CD4-positive, alpha-beta T cell (primary cell): ENCODE results near the gene FSHB. TPM values are rescaled to one million over a fixed set of nuclear protein-coding genes. Genes with fewer than 3 reads are reported as not detected.

Experiments used
- ATAC-seq: fragments of 200-7000 bp; cut with Tn5 transposase; one replicate; pipeline ENCODE4 v1.10.0; 2022; ENCODE audit warnings: mild to moderate bottlenecking; ENCODE audit not compliant: poor library complexity
- CTCF ChIA-PET: fragments of 350-600 bp; sonication (Branson Sonifier 250); formaldehyde crosslinking; loops from one replicate; lab custom pipeline; 2021; ENCODE audit warnings: antibody characterized with exemption, inconsistent platforms; lab: Charles Lee
- POLR2A ChIA-PET: fragments of 350-600 bp; sonication (Branson Sonifier 250); formaldehyde crosslinking; loops from one replicate; lab custom pipeline; 2021; ENCODE audit warnings: antibody characterized with exemption, inconsistent platforms; lab: Charles Lee
- DNase-seq, 14 experiments: peaks; one replicate each; pipeline ENCODE4 v3.0.0-alpha.2; 2013 to 2020; ENCODE audit warnings: mixed read lengths in 2 of 14
- H3K27ac ChIP-seq, 2 donors: one replicate each; pipeline versions ENCODE4 v1.5.1 to v1.7.0; 2013; ENCODE audit warnings: low read length in 2 of 2, low read depth in 1 of 2, mild to moderate bottlenecking in 1 of 2
- H3K27me3 ChIP-seq, 2 experiments: 1 replicate in 1 of 2; 2 replicates in 1 of 2; pipeline versions ENCODE4 v1.6.1 to v1.7.0; 2013; ENCODE audit warnings: low read length in 2 of 2, control low read depth in 1 of 2, mild to moderate bottlenecking in 1 of 2, moderate library complexity in 1 of 2; ENCODE audit not compliant: insufficient read depth in 2 of 2, control insufficient read depth in 1 of 2
- H3K36me3 ChIP-seq: one replicate; pipeline ENCODE4 v1.6.1; 2013; ENCODE audit warnings: low read length, control low read depth; ENCODE audit not compliant: insufficient read depth
- H3K4me1 ChIP-seq: one replicate; pipeline ENCODE4 v1.6.1; 2013; ENCODE audit warnings: low read length, control low read depth; ENCODE audit not compliant: insufficient read depth
- H3K4me3 ChIP-seq: one replicate; pipeline ENCODE4 v1.5.1; 2013; ENCODE audit warnings: mild to moderate bottlenecking, low read length, moderate library complexity
- H3K9me3 ChIP-seq, 2 experiments: 1 replicate in 1 of 2; 2 replicates in 1 of 2; pipeline versions ENCODE4 v1.6.1 to v1.7.0; 2013; ENCODE audit warnings: low read length in 2 of 2, mild to moderate bottlenecking in 2 of 2, control low read depth in 1 of 2, moderate library complexity in 1 of 2; ENCODE audit not compliant: control insufficient read depth in 1 of 2, insufficient read depth in 1 of 2
- H3K27ac Mint-ChIP-seq: one replicate; pipeline ENCODE4 v1.8.0; 2020; ENCODE audit warnings: mixed read lengths
- H3K27me3 Mint-ChIP-seq: one replicate; pipeline ENCODE4 v1.8.0; 2021; ENCODE audit warnings: mixed read lengths
- H3K36me3 Mint-ChIP-seq: one replicate; pipeline ENCODE4 v1.8.0; 2021; ENCODE audit warnings: low read depth, mixed read lengths
- H3K4me1 Mint-ChIP-seq: one replicate; pipeline ENCODE4 v1.8.0; 2021; ENCODE audit warnings: low read depth, mixed read lengths
- H3K4me3 Mint-ChIP-seq: one replicate; pipeline ENCODE4 v1.8.0; 2020; ENCODE audit warnings: mild to moderate bottlenecking, mixed read lengths
- H3K9me3 Mint-ChIP-seq: one replicate; pipeline ENCODE4 v1.8.0; 2020; ENCODE audit warnings: mixed read lengths
- intact Hi-C, 2 experiments: fragments of 100-400 bp; cut with DNase I in 1 of 2; cut with micrococcal nuclease in 1 of 2; formaldehyde crosslinking; loops; one replicate each; pipeline versions ENCODE4 v1.15.1 to v1.9.0; 2023 to 2025; cut with DNase I, micrococcal nuclease
- total RNA-seq, 174 experiments: library from RNA in 2 of 174; stranded (reverse) in 2 of 174; gene quantifications; one replicate each; pipeline ENCODE4 v1.2.3 and lab custom pipeline; 2021 to 2026
- TF ChIP-seq, protein P1 (sequence below): fragments of 200-600 bp; IDR thresholded peaks from one replicate; pipeline ENCODE4 v1.8.0; 2022; ENCODE audit warnings: antibody characterized with exemption, mild to moderate bottlenecking

FSHB gene
- total RNA-seq, 2 experiments from 2014 or later, result not detected

DNA sequence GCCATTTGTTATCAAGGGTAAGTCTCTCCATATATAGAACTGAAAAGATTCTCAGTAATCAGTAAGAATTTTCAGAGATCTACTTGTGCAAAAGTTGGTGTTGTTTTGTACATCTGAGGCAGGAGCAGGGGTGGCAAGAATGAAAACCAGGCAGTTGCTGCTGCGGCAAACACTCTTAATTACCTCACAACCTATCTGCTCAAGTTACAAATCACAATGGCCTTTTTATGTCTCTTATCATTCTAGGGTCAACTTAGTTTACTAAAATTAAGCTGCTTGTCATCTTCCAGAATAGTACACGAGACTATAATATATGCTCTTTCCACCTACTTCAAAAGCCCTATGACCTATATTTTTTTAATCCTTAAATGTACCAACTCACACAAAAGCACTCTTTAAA lies 14.3 kb upstream of the FSHB start:
- H3K4me3 ChIP-seq, result no peak overlapping the region
- no peak for ATAC-seq
- H3K27ac Mint-ChIP-seq, result no peak overlapping the region
- TF ChIP-seq, protein P1, sequence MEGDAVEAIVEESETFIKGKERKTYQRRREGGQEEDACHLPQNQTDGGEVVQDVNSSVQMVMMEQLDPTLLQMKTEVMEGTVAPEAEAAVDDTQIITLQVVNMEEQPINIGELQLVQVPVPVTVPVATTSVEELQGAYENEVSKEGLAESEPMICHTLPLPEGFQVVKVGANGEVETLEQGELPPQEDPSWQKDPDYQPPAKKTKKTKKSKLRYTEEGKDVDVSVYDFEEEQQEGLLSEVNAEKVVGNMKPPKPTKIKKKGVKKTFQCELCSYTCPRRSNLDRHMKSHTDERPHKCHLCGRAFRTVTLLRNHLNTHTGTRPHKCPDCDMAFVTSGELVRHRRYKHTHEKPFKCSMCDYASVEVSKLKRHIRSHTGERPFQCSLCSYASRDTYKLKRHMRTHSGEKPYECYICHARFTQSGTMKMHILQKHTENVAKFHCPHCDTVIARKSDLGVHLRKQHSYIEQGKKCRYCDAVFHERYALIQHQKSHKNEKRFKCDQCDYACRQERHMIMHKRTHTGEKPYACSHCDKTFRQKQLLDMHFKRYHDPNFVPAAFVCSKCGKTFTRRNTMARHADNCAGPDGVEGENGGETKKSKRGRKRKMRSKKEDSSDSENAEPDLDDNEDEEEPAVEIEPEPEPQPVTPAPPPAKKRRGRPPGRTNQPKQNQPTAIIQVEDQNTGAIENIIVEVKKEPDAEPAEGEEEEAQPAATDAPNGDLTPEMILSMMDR, result no peak
- H3K4me1 ChIP-seq, result no peaks in the 10 kb centered on the region
- no peaks in the 10 kb centered on the region for H3K27me3 ChIP-seq
- H3K4me1 Mint-ChIP-seq, result no peaks in the 10 kb centered on the region
- CTCF ChIA-PET, result interaction anchor here (1.3 kb wide), 1 partner anchor 12 kb away, joined by 3 read pairs; no protein-coding TSS in a partner anchor
- H3K9me3 Mint-ChIP-seq, result no peaks in the 10 kb centered on the region
- no peak overlapping the region for H3K4me3 Mint-ChIP-seq
- no peaks in the 10 kb centered on the region for H3K36me3 ChIP-seq
- POLR2A ChIA-PET, result no interaction called here
- H3K9me3 ChIP-seq, result no peaks in the 10 kb centered on the region
- no peaks in the 10 kb centered on the region for H3K36me3 Mint-ChIP-seq
- DNase-seq, result no peak
- no peak overlapping the region for H3K27ac ChIP-seq
- peaks cover 5% of the 10 kb centered on the region for H3K27me3 Mint-ChIP-seq
- intact Hi-C loops, result no loop called here

- ChIA-PET POLR2A (no interaction called here), CTCF (no interaction called here)
- DNase-seq, result no peak
- peaks cover 5% of the 10 kb centered on the region for H3K27me3 Mint-ChIP-seq
- Histone ChIP-seq H3K27me3 (no peaks in the 10 kb centered on the region), H3K4me3 (no peak overlapping the region), H3K4me1 (no peaks in the 10 kb centered on the region), H3K36me3 (no peaks in the 10 kb centered on the region), H3K9me3 (no peaks in the 10 kb centered on the region), H3K27ac (no peak overlapping the region)
- intact Hi-C loops, result no loop called here
- no peak overlapping the region for H3K27ac Mint-ChIP-seq
- no peaks in the 10 kb centered on the region for H3K4me1 Mint-ChIP-seq
- no peaks in the 10 kb centered on the region for H3K9me3 Mint-ChIP-seq
- TF ChIP-seq, protein P1, result no peak
- no peaks in the 10 kb centered on the region for H3K36me3 Mint-ChIP-seq
- no peak overlapping the region for H3K4me3 Mint-ChIP-seq
- no peak for ATAC-seq
These were observed 12.5 kb upstream of the FSHB start for GRCh38 chr11:30218278-30218677.

DNA sequence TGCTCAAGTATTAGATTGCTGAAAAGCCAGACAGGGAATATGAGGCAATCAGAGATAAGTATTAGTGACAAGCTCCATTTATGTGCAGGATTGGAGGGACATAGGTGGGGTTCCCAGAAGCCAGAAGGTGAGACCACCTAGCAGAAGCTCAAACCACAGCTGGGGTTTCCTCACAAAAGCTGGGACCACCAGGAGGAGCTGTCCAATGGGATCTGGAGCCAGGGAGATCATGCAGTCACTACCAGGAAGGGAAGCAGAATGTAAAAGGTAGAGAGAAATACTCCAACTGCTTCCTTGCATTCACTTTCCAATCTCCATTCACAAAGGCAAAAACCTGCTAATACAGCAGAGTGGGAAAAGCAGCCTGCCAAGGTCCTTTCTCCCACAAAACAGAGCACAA lies 5.2 kb upstream of the FSHB start:
- intact Hi-C loops, result no loop called here
- Mint-ChIP-seq H3K27me3 (peaks cover 4% of the 10 kb centered on the region), H3K9me3 (peaks cover 3% of the 10 kb centered on the region), H3K36me3 (no peaks in the 10 kb centered on the region), H3K4me3 (no peak overlapping the region), H3K4me1 (no peaks in the 10 kb centered on the region), H3K27ac (no peak overlapping the region)
- CTCF ChIA-PET, result no interaction called here
- H3K4me3 ChIP-seq, result no peak overlapping the region
- POLR2A ChIA-PET, result no interaction called here
- no peak for ATAC-seq
- no peaks in the 10 kb centered on the region for H3K36me3 ChIP-seq
- no peak for DNase-seq
- peaks cover 0 to 4% of the 10 kb centered on the region in 2 experiments for H3K9me3 ChIP-seq
- TF ChIP-seq, protein P1, result no peak
- no peak overlapping the region for H3K27ac ChIP-seq
- H3K4me1 ChIP-seq, result no peaks in the 10 kb centered on the region
- no peaks in the 10 kb centered on the region for H3K27me3 ChIP-seq
